SK-N-DZ (cell line): ENCODE measurements around the gene AMOTL2.

Experiments
- DNase-seq: peaks from one replicate; pipeline ENCODE4 v3.0.0-alpha.2; 2015; ENCODE audit warnings: low spot score

The AMOTL2 gene

DNA sequence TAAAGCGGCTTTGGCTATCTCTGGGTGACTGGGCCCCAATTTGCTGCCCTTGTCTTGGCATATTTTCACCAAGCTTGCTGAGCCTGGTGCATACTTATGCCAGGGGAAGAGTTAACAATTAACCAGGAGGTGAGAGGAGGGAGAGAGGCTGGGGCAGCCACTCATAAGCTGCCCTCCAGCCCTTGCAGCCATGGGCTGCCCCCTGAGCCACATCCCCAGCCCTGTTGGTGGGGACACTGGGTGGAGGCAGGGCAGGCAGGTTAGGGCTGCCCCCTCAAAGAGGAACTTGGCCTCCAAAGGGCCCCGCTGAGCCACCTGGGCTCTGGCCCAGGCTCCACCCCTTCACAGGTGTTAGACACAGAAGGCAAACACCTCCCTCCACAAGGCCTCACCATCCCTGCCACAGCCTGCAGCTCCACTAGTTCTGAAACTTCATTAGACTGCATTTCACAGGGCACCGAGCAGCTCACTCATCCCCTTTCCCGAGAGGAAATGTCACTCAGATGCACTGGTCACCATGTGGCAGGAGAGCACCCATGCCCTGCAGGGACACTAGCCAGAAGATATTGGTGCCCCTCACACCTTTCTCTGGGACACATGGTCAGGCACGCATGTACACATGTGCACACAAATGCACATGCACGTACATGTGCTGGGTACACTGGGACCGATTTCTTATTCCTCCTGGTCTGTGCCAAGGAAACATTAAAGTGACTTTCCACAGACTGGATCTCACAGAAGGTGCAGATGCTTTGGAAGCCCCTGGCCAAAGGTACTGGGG, 20.2 kb downstream of the AMOTL2 start:
- DNase-seq: no peak

DNA sequence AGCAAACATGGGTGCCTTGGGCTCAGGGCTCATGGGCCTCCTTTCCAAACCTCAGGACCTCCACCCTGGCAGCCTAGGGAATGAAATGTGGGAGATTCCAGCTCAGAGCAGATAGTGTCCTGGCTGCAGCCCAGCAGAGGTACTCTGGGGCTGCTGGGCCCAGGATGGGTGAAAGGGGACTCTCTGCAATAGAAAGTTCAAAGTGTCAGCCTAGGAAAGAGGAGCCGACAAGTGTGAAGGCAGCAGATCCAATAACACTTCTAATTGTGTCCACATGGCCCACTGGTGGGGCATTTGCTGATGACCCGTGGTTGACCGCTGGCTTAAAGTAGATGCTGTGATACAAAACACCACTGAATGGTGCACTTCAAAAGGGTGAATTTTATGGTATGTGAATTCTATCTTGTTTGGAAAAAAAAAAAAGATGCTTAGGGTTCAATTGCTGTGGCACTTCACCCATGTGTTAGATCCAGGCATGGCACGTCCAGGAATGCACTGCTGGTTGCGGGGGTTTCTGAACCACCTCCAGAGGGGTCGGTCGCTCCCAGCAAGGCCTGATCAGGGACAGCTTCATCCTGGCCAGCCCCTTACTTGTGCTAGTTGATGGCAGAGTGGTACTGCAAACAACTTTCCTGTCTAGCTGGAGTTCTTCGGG, 20.9 kb downstream of the AMOTL2 start:
- DNase-seq: no peak

DNA sequence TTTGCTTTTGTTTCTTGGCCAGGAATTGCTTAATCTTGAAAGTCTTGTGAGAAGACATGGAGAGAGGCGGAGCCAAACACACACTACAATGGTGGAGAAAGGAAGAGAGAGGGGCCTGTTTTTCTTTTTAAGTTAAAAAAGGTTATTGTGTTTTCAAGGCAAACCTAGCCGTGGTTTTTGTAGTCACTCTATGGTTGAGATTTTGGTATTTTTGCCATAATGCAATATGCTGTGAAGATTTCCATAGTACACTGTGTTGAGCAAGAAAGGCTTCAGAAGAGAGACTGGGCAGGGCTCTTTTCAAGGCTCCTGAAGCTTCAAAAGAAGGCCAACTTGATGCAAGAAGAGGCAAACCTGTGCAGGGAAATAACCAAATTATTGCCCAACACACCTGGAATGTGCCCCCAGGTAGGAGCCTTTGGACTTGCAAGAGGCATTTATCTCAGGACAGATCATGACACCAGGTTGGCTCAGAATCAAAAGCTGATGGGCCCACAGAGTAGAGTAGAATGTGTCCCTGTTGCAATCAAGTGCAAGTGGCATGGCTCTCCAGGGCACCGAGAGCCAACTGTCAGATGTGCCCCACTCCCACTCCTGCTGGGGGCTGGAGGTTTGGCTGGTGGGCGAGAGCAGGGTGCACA, 22.1 kb downstream of the AMOTL2 start:
- DNase-seq: no peak

DNA sequence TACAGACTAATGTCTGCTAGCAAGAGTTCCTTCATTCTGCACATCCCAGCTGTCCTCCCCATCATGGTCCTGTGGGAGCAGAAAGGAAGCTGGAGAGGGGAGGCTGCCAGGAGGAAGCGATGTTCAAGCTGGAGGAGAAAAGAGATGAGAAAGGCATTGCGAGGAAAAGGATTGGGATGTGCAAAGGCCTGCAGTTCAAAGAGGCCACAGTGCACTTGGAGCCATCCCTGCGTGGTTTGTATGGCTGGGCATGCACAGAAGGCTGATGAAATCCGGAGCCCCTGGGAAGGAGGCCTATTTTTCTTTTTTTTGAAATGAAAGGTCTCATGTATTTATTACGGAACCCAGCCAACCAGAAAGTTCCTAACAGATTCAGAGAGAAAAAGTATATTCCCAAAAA, 22.8 kb downstream of the AMOTL2 start:
- no peak for DNase-seq

DNA sequence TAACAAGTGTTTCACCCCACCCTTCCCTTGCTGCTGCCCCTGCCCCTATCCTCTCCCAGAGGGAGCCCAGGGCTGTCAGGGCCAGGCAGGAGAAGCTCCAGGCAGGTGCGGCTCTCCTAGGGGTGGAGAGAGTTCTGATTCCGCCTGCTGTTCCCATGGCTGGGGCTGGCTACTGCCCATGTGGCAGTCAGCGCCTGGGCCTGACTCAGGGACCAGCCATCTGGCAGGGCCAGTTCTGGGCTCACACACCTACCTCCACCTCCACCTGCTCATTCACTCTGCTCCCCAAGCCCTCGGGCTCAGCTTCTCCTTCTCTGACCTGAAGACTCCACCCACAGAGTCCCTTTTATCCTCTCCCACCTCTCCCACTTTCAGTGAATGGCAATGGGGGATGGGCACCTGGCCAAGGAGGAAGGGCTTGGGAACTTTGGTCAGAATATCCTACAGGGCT, 23.4 kb downstream of the AMOTL2 start:
- DNase-seq: no peak

DNA sequence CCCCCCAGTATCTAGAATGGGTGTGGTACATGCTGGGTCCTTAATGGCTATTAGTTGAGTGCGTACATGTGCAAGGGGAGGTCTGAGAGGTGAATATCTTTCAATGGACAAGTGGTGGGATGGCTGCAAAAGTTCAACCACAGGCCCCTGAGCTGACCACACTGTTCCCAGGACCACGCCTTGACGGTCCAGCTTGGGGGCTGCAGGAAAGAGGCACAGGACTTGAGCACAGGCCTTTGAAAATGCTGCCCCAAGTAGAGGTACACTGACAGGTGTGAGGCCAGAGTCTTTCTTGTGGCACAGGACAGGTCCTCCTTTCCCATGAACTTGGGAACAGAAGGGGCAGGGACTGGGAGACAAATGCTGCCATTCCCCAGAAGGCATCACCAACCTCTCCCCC, 24.0 kb downstream of the AMOTL2 start:
- no peak for DNase-seq

DNA sequence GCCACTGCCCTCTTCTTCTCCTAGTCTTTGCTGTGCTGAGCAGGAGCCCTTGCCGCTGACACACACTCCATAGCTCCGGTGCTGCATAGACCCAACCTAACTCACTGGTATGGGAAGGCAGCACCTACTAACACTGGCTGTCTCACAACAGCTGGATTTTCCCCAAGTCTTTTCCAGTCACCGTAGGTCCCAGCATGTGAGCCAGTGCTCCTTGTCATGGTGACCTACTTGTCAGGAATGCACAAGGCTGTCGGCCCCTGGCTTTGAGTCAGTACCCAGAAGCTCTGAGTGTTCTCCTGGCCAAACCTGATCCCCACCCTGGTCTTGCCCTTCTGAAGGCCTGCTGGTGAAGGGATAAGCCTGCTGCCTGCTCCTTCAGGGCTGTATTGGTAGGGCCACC, 25.7 kb downstream of the AMOTL2 start:
- no peak for DNase-seq

DNA sequence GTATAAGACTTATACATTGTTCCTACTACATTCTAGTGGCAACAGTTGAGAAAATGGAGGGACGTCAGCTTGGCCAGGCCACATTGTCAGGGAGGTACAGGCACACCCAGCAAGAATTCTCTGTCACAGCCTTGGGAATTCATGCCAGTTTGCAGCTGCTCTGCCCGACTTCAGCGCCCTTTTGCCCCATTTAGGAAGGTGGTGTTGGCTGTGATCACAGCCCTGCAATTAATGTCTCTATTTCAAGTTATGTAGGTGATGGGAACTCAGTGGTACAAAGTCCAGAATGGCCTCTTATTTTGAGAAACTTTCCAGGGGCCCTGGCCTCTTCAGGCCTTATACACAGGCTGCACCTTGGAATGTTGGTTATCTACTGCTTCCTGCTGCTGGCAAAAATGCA, 26.7 kb downstream of the AMOTL2 start:
- DNase-seq: no peak

DNA sequence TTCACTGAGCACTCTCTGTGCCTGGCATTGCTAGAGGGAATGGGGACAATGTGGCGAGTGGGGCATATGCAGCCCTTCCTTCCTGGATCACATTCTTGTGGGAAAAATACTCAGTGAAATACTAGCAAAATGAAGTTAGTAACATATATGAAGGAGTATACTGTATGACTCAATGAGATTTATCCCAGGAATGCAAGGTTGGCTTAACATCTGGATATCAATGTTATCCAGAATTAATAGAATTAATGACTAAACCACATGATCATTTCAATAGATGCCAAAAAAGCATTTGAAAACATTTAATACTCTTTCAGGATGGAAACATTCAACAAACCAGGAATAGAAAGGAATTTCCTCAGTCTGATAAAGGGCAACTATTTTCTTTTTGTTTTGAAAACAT, 27.5 kb downstream of the AMOTL2 start:
- no peak for DNase-seq

DNA sequence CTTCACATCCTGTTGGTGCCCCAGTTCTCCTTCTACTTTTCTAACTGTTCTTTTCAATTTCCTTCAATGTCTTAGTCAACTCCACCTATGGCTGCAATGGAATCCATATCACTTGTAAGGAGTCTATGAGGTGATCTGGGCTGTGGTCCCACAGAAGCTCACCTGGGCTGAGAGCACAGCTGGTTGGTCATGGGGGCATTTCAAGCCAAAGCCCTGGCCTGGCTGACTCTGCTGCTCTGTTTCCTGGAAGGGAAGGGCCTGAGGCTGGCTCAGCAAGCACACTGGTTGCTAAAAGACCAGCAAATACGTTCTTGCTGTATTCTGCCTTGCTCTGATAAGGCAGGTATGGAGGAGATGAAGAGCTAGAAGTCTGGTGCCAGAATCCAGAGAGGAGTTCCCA, 29.0 kb downstream of the AMOTL2 start:
- no peak for DNase-seq

DNA sequence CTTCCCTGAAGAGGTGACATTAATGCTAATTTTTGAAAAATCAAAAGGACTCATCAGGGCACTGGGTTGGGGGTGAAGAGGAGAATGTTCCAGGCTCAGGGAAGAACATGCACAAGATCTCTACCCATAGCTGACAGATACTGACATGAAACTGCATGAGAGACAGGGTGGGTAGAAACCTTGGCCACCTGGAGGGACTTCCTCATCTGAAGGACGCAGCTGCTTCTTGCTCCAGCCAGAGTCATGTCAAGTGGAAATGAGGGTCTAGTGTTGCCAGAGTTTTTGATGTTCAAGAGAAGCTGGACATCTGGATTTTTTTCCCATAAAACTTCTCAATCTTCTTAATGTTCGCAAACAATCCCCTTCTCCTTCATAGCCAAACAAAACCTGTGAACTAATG, 29.7 kb downstream of the AMOTL2 start:
- no peak for DNase-seq

DNA sequence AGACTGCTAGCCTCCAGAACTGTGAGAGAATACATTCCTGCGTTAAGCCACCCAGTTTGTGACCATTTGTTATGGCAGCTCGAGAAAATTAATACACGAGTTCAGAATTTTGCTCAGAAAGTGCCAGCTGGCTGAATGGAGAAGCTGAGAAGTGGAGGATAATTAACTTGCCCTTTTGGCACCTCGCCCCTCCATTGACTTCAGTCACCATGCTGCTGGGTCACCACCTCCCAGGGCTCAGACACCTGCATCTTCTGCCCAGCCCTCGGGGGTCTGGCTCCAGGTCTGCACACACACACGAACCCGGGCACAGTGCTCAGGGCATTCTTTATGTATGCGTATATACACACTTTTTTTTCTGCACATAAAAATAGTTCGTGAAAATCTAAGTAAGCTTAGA, 32.0 kb downstream of the AMOTL2 start:
- DNase-seq: no peak

DNA sequence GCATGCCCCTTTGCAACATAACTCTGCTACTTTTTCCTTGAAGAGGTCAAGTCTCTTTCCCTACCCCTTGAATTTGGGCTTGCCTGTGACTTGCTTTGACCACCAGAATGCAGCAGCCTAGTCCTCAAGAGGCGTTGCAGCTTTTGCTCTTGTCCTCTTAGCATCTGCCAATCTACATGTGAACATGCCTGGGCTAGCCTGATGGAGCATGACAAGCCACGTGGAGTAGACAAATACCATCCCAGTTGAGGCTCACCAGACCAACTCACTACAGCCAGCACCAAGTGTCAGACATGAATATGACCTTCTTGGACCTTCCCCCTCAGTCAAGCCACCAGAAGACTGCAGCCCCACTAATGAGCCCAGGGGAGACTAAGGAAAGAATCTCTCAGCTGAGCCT, 32.9 kb downstream of the AMOTL2 start:
- DNase-seq: no peak

DNA sequence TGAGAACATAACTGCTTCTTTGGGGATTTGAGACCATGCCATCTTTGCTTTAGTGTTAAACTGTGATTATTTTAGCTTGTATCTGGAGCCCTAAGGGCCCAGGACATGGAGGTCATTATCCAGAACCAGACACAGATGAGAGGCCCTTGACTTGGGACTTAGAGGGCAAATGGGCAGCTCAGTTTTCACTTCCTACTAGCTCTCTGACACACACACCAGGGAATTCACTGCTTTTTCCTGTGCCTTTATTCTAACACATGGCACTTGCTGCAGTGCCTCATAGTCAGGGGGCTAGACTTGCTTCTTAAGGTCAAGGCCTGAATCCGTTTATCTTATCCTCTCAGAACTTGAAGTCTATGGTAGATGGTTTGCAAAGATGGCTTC, 33.3 kb downstream of the AMOTL2 start:
- no peak for DNase-seq

DNA sequence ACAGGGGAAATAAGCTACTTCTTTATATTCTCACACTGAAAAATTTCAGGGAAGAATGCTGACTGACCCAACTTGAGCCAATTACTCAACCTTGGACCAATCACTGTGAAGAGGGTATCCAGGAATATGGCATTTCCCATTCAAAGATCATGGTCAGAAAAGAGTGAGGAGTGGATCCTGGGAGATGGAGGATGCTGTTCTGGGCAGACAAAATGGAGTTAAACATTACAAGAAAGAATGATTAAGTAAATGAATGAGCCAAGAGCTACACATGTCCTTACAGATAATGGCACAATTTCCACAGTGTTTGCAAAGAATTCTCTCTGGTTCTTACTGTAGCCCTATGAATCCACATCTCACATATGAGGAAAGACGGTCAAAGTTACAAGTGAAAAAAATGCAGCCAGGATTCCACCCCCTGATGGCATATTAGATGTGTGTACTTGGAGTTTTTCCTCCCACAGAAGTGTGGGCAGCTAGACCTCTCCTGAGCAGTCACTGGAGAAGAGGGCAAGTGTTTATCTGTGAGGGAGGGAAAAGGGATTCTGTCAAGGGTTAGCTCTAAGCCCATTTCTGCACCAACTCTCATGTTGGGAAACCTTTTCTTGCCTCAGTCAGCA, 33.8 kb downstream of the AMOTL2 start:
- no peak for DNase-seq

DNA sequence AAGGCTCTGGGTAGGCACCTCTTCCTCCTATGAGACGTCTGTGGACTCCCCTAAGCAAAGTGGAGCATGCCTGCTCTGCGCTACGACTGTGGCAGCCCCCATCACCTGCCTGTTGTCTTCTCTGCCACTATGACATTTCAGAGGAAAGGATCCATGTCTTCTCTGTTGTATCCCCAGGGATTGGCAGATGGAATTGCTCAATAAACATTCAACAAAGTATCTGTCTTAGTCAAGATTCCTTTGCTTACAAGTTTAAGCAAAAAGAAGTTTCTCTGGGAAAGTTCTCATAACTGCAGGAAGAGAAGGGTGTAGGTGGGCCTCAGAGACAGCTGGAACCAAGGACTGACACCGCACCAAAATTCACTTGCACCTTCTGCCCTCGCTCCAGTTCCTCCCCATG, 34.3 kb downstream of the AMOTL2 start:
- DNase-seq: no peak

DNA sequence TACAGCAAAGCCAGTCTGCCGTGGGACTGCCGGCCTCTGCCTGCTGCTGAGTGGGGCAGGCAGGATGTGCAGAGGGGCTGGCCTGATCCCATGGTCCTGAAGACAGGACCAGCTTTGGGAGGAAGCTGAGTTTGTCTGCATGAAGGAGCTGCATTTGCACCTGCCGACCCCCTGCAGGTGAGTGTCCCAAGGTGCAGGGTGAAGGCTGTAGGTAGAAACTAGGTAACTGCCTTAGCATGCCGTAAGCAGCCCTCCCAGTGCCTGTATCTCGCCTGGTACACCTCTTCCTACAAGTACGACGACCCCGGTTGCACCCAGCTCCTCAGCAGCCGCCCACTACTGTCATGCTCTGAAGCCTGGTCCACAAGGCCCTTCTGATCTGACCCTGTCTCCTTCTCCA, 34.9 kb downstream of the AMOTL2 start:
- no peak for DNase-seq

DNA sequence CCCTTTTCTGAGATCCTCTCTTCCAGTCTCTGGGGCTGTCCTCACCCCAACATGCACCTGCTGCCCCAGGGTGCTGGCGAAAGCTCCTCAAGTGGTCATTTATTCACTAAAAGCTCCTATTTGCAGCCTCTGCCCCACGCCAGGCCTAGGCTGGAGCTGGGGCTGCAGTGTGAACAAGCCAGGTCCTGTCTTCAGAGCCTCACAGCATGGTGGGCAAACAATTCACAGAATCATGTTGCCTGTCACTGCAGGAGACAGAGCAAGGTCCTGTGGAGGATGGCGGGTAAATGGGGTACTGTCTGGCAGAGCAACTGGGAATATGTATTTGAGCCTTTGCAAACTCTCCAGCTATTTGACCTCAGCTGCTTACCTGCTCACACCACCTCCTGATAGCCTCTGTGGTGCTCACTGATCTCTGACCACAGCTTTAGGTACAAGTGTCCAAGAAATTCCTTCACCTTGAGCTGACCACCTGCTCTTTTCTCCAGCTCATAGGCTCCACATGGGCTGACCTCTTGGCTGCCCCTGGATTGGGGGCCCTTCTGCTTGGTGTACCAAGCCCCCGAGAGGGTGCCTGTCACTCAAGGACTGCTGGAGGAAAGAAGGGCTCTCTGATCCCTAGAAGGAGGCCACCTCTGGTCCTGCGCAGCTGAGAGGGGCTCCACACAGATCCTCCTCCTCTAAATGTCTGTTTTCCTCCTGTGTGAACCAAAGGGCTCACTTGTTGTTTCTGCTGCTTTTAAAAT, 35.6 kb downstream of the AMOTL2 start:
- no peak for DNase-seq

DNA sequence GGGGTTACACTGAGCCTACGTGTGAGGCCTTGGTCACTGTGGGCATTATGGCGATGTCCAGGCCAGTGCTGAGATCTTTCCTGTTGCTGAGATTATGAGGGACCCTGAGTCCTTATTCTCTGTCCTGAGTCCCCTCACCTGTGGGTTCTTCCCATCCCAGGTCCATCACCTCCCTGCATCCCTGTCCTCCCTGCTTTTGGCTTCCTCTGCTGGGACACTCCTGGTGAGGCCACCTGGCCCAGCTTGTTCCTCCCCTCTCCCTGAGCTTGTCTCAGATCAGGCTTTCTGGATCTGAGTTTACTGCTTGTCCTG, 36.1 kb downstream of the AMOTL2 start:
- DNase-seq: no peak

DNA sequence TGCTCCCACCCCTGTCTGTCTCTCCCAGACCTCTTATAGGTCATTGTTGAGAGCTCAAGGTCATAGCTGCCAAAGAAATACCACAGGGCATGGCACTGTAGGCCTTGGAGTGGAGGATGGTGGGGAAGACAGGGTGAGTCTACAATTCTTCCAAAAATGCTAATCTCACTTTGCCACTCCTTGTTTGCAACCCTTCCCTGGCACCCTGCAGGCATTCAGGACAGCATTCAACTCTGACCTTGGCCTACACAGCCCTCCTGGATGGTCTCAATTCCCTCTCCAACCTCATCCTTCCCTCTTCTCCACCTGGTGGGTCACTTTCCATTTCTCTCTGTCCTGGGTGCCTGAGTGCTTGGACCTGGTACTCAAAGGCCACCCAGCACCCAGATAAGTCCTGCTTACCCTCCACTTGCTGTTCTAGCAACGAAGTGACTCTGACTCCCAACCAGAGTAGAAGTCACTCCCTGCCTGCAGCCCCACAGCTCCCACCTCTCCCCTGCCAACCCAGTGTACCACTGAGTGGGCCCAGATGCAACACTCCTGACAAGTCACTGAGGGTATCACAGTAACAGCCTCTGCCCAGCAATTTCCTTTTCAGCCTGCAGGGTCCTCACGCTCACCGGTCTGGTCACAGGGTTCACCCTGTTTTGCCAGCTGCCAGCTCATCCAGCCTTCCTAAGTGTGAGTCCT, 36.6 kb downstream of the AMOTL2 start:
- DNase-seq: no peak

DNA sequence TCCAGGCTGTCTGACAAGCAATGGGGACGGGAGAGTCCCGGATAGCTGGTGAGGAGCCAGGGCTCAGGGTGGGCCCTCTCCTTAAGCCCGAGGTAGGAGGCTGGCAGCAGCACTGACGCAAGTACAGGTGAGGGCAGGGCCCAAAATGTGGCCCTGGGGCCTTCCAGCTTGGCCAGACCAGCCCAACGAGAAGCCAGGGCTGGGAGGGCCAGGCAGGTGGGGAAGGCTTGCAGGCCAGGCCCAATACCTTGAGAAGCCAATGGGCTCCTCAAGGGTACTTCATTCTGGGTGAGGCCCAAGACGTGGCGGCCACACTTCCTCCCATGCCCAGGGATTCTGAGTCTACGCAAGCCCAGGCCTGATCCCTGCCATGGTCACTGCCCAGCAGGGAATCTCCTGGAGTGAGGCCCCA, 37.2 kb downstream of the AMOTL2 start:
- DNase-seq: no peak
